CD14-positive monocyte (primary cell): ENCODE data around the gene CARNS1. TPM values are rescaled to one million over a fixed set of nuclear protein-coding genes. Genes with fewer than 3 reads are reported as not detected.
"Not testable (repeated sequence)": the region's sequence is repeated elsewhere in the genome, so short reads cannot be mapped to it uniquely, and the experiment has no call there.

Experiments
- DNase-seq, 3 donors: peaks; one replicate each; pipeline ENCODE4 v3.0.0-alpha.2; 2011 to 2022
- H2AFZ ChIP-seq: 2 replicates; pipeline ENCODE4 v1.6.0; 2012; ENCODE audit warnings: mild to moderate bottlenecking, low read depth, low read length, inconsistent platforms; ENCODE audit not compliant: insufficient read depth, poor library complexity, severe bottlenecking
- H3K27ac ChIP-seq, 2 donors: 1 replicate in 1 of 2; 2 replicates in 1 of 2; pipeline ENCODE4 v1.5.1; 2012 to 2013; ENCODE audit warnings: low read length in 2 of 2, control low read depth in 1 of 2, inconsistent platforms in 1 of 2, low read depth in 1 of 2, mild to moderate bottlenecking in 1 of 2
- H3K27me3 ChIP-seq, 2 donors: one replicate each; pipeline versions ENCODE4 v1.6.0 to v1.6.1; 2011 to 2013; ENCODE audit warnings: low read length in 2 of 2; ENCODE audit not compliant: control insufficient read depth in 2 of 2, insufficient read depth in 2 of 2
- H3K36me3 ChIP-seq, 2 donors: replicated peaks in 1 of 2; 1 replicate in 1 of 2; 2 replicates in 1 of 2; pipeline versions ENCODE4 v1.5.1 to v1.6.1; 2012 to 2013; ENCODE audit warnings: low read length in 2 of 2, control low read depth in 1 of 2, inconsistent platforms in 1 of 2, mild to moderate bottlenecking in 1 of 2; ENCODE audit not compliant: insufficient read depth in 2 of 2, control insufficient read depth in 1 of 2
- H3K4me1 ChIP-seq, 2 donors: 1 replicate in 1 of 2; 2 replicates in 1 of 2; pipeline versions ENCODE4 v1.5.1 to v1.6.1; 2012 to 2013; ENCODE audit warnings: low read length in 2 of 2, control low read depth in 1 of 2, inconsistent platforms in 1 of 2, mild to moderate bottlenecking in 1 of 2, moderate library complexity in 1 of 2; ENCODE audit not compliant: insufficient read depth in 2 of 2, control insufficient read depth in 1 of 2
- H3K4me2 ChIP-seq: replicated peaks from 2 replicates; pipeline ENCODE3; 2012; ENCODE audit warnings: low read length, moderate library complexity, mild to moderate bottlenecking; ENCODE audit not compliant: poor library complexity, severe bottlenecking; ENCODE audit errors: extremely low read depth
- H3K4me3 ChIP-seq, 3 experiments: fragments of 200-600 bp in 1 of 3; sonication (generic) in 1 of 3; replicated peaks in 1 of 3; 1 replicate in 2 of 3; 2 replicates in 1 of 3; pipeline ENCODE4 v1.5.1; 2011 to 2013; ENCODE audit warnings: low read length in 3 of 3, mild to moderate bottlenecking in 3 of 3, control low read depth in 2 of 3, low read depth in 2 of 3, inconsistent platforms in 1 of 3, moderate library complexity in 1 of 3
- H3K79me2 ChIP-seq: 2 replicates; pipeline ENCODE4 v1.6.0; 2012; ENCODE audit warnings: mild to moderate bottlenecking, control low read depth, inconsistent platforms, low read length, moderate library complexity; ENCODE audit not compliant: insufficient read depth
- H3K9ac ChIP-seq: 2 replicates; pipeline ENCODE4 v1.6.0; 2017; ENCODE audit warnings: low read length, mild to moderate bottlenecking; ENCODE audit not compliant: insufficient read depth, poor library complexity, severe bottlenecking
- H3K9me3 ChIP-seq, 2 donors: replicated peaks in 1 of 2; 1 replicate in 1 of 2; 2 replicates in 1 of 2; pipeline versions ENCODE4 v1.5.1 to v1.6.1; 2012 to 2013; ENCODE audit warnings: low read length in 2 of 2, control low read depth in 1 of 2; ENCODE audit not compliant: control insufficient read depth in 1 of 2, insufficient read depth in 1 of 2
- H4K20me1 ChIP-seq: 2 replicates; pipeline ENCODE4 v1.6.0; 2012; ENCODE audit warnings: mild to moderate bottlenecking, low read length, control low read depth, moderate library complexity; ENCODE audit not compliant: insufficient read depth
- H3K27ac Mint-ChIP-seq, 7 donors: one replicate each; pipeline ENCODE4 v1.8.0; 2020; ENCODE audit warnings: mild to moderate bottlenecking in 7 of 7, mixed read lengths in 7 of 7, moderate library complexity in 6 of 7, inconsistent platforms in 2 of 7
- H3K27me3 Mint-ChIP-seq, 3 donors: one replicate each; pipeline ENCODE4 v1.8.0; 2021 to 2022; ENCODE audit warnings: low read depth in 3 of 3, mild to moderate bottlenecking in 3 of 3, mixed read lengths in 3 of 3, moderate library complexity in 3 of 3, inconsistent platforms in 1 of 3
- H3K36me3 Mint-ChIP-seq, 2 donors: one replicate each; pipeline ENCODE4 v1.8.0; 2020; ENCODE audit warnings: mixed read lengths in 2 of 2, inconsistent platforms in 1 of 2, mild to moderate bottlenecking in 1 of 2
- H3K4me1 Mint-ChIP-seq: one replicate; pipeline ENCODE4 v1.8.0; 2020; ENCODE audit warnings: mild to moderate bottlenecking, mixed read lengths
- H3K4me3 Mint-ChIP-seq, 2 donors: one replicate each; pipeline ENCODE4 v1.8.0; 2020; ENCODE audit warnings: mild to moderate bottlenecking in 2 of 2, mixed read lengths in 2 of 2, moderate library complexity in 1 of 2
- H3K9me3 Mint-ChIP-seq, 7 donors: one replicate each; pipeline ENCODE4 v1.8.0; 2020 to 2022; ENCODE audit warnings: mixed read lengths in 7 of 7, mild to moderate bottlenecking in 6 of 7, moderate library complexity in 6 of 7, inconsistent platforms in 2 of 7
- WGBS: methylation state at CpG from one replicate; pipeline ENCODE4 v1.1.5; 2013; ENCODE audit warnings: missing lambda C conversion rate; ENCODE audit not compliant: insufficient coverage; 5-methylcytosine and 5-hydroxymethylcytosine counted together
- intact Hi-C, 2 donors: fragments of 100-400 bp; cut with micrococcal nuclease; formaldehyde crosslinking; loops; one replicate each; pipeline versions ENCODE4 v1.15.0 to v1.15.1; 2023
- polyA plus RNA-seq, 3 donors: library from polyadenylated mRNA; depleted of rRNA in 1 of 3; unstranded in 2 of 3; stranded (reverse) in 1 of 3; fragments of 300-500 nt in 2 of 3; fragments of >200 nt in 1 of 3; fragmentation: Illumina TruSeq in 2 of 3; gene quantifications; 1 replicate in 2 of 3; 2 replicates in 1 of 3; pipeline ENCODE4 v1.2.3, GENCODE V29; 2012 to 2021
- TF ChIP-seq, protein P1 (sequence below): fragments of 200-600 bp; IDR thresholded peaks from one replicate; pipeline ENCODE4 v1.8.0; 2022; ENCODE audit warnings: antibody characterized with exemption, mild to moderate bottlenecking

Gene CARNS1
- polyA plus RNA-seq, 3 donors, result 0.09 TPM; not detected in 2

DNA sequence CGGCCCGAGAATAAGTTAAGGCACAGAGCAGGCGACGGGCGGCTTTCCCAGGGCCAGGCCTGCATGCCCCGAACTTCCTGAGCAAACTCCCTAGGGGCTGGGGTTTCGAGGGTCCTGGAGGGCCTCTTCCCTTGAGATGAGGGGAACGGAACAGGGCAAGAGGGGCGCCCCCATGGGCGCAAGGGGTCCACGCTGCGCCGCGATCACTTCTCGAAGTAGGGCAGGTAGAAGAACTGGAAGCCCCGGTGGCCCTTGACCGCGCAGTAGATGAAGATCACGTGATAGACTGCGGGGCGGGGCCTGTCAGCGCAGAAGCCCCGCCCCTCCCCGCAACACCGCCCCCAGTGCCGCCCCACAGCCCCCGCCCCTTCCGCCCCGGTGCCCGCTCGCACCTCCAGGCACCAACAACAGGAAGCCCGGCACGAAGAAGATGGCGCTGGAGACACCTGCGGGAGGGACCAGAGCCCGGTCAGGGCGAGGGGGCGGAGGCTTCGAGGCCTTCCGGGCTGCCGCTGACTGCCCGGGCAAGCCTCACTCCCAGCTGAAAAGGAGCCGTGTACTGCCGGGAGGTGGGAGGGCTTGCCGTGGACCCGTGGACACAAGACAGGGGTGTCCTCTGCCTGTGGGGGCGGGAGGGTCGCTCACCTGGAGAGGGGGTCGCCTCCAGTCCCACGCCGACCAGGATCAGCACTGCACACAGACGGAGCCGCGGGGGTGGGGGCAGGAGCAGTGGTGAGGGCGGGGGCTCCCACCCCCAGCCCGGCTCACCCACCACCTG lies 49.1 kb downstream of the CARNS1 start:
- H3K27me3 ChIP-seq, result no peaks in the 10 kb centered on the region
- peak; percentile 81 to 85 (median 84) for DNase-seq
- H3K4me1 ChIP-seq, result peaks cover 38 to 55% of the 10 kb centered on the region in 2 donors
- no peaks in the 10 kb centered on the region for H3K9me3 ChIP-seq
- peak overlapping the region; percentile 79 to 87 for H3K27ac ChIP-seq
- peak overlapping the region; percentile 97 for H3K4me2 ChIP-seq
- 8% methylated on average over 31 of the region's 56 CpGs for WGBS
- H2AFZ ChIP-seq, result peak overlapping the region; percentile 86
- H3K4me3 ChIP-seq, result peak overlapping the region; percentile 80 to 85 (median 82)
- Mint-ChIP-seq H3K4me1 (peaks cover 39% of the 10 kb centered on the region), H3K36me3 (peaks cover 0 to 2% of the 10 kb centered on the region in 2 donors), H3K4me3 (peak overlapping the region; percentile 79 to 86), H3K27me3 (peaks cover 2 to 12% (median 4%) of the 10 kb centered on the region in 3 donors), H3K27ac (peak overlapping the region; percentile 94 to 98 (median 96)), H3K9me3 (peaks cover 0 to 2% (median 0%) of the 10 kb centered on the region in 7 donors)
- peak overlapping the region; percentile 87 for H3K9ac ChIP-seq
- H3K36me3 ChIP-seq, result no peaks in the 10 kb centered on the region
- peaks cover 7% of the 10 kb centered on the region for H3K79me2 ChIP-seq
- H4K20me1 ChIP-seq, result no peaks in the 10 kb centered on the region
- intact Hi-C loops, result loop anchor here (2.0 to 5.0 kb wide), 4 partner anchors 36 to 62 kb away; partner anchors contain the start of genes RPS6KB2 (in 2 of the 2), PPP1CA (in 1 of the 2) and TBC1D10C (in 1 of the 2)
- TF ChIP-seq, protein P1, sequence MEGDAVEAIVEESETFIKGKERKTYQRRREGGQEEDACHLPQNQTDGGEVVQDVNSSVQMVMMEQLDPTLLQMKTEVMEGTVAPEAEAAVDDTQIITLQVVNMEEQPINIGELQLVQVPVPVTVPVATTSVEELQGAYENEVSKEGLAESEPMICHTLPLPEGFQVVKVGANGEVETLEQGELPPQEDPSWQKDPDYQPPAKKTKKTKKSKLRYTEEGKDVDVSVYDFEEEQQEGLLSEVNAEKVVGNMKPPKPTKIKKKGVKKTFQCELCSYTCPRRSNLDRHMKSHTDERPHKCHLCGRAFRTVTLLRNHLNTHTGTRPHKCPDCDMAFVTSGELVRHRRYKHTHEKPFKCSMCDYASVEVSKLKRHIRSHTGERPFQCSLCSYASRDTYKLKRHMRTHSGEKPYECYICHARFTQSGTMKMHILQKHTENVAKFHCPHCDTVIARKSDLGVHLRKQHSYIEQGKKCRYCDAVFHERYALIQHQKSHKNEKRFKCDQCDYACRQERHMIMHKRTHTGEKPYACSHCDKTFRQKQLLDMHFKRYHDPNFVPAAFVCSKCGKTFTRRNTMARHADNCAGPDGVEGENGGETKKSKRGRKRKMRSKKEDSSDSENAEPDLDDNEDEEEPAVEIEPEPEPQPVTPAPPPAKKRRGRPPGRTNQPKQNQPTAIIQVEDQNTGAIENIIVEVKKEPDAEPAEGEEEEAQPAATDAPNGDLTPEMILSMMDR, result no peak

- Histone ChIP-seq H3K79me2 (peaks cover 7% of the 10 kb centered on the region), H3K4me1 (peaks cover 33 to 53% of the 10 kb centered on the region in 2 donors), H3K9ac (peak overlapping the region; percentile 87), H3K36me3 (no peaks in the 10 kb centered on the region), H3K9me3 (no peaks in the 10 kb centered on the region), H3K4me2 (peak overlapping the region; percentile 97), H3K27me3 (no peaks in the 10 kb centered on the region), H4K20me1 (no peaks in the 10 kb centered on the region), H2AFZ (peak overlapping the region; percentile 86), H3K27ac (peak overlapping the region; percentile 79 to 87), H3K4me3 (peak overlapping the region; percentile 80 to 85 (median 82))
- WGBS, result 62% methylated on average over 3 of the region's 3 CpGs
- H3K27ac Mint-ChIP-seq, result peak overlapping the region in 5 of 7 donors; percentile 86 to 98 (median 96)
- H3K4me1 Mint-ChIP-seq, result peaks cover 34% of the 10 kb centered on the region
- H3K9me3 Mint-ChIP-seq, result peaks cover 0 to 2% (median 0%) of the 10 kb centered on the region in 7 donors
- H3K4me3 Mint-ChIP-seq, result peak overlapping the region; percentile 79 to 86
- DNase-seq, result no peak
- intact Hi-C loops, result loop anchor here (2.0 to 5.0 kb wide), 4 partner anchors 36 to 63 kb away; partner anchors contain the start of genes RPS6KB2 (in 2 of the 2), PPP1CA (in 1 of the 2) and TBC1D10C (in 1 of the 2)
- peaks cover 0 to 2% of the 10 kb centered on the region in 2 donors for H3K36me3 Mint-ChIP-seq
- TF ChIP-seq, protein P1, result no peak
- peaks cover 2 to 12% (median 4%) of the 10 kb centered on the region in 3 donors for H3K27me3 Mint-ChIP-seq
Measured at GRCh38 chr11:67465189-67465510, 49.7 kb downstream of the CARNS1 start.

DNA sequence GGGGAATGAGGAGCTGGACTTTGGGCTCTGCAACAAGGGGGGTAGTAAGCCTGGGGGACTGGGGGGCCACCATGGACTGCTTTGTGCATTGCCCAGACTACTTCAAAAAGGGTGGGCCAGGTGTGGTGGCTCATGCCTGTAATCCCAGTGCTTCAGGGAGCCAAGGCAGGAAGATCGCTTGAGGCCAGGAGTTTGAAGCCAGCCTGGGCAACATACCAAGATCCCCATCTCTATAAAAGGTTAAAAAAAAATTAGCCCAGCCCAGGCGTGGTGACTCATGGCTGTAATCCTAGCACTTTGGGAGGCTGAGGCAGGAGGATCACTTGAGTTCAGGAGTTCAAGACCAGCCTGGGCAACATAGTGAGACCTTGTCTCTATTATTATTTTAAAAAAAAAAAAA lies 50.1 kb downstream of the CARNS1 start:
- H2AFZ ChIP-seq, result peak overlapping the region; percentile 86
- not testable (repeated sequence) for H4K20me1 ChIP-seq, H3K9me3 ChIP-seq, H3K27me3 ChIP-seq, H3K36me3 ChIP-seq, DNase-seq, H3K36me3 Mint-ChIP-seq, H3K79me2 ChIP-seq, H3K9me3 Mint-ChIP-seq
- peak overlapping the region in 1 of 3 experiments; percentile 85 for H3K4me3 ChIP-seq
- peak overlapping the region in 1 of 2 donors; percentile 86 for H3K4me3 Mint-ChIP-seq
- peak overlapping the region in 1 of 2 donors; percentile 87 for H3K27ac ChIP-seq
- H3K9ac ChIP-seq, result peak overlapping the region; percentile 87
- intact Hi-C loops, result loop anchor here (2.0 to 5.0 kb wide), 4 partner anchors 37 to 63 kb away; partner anchors contain the start of genes RPS6KB2 (in 2 of the 2), PPP1CA (in 1 of the 2) and TBC1D10C (in 1 of the 2)
- H3K4me1 ChIP-seq, result peaks cover 32 to 52% of the 10 kb centered on the region in 2 donors
- peaks cover 2 to 13% (median 4%) of the 10 kb centered on the region in 3 donors for H3K27me3 Mint-ChIP-seq
- no CpG with 5 or more reads among the region's 2 CpGs for WGBS
- peak overlapping the region; percentile 97 for H3K4me2 ChIP-seq
- peak overlapping the region in 5 of 7 donors; percentile 70 to 98 (median 94) for H3K27ac Mint-ChIP-seq
- peaks cover 33% of the 10 kb centered on the region for H3K4me1 Mint-ChIP-seq
